Measurements from ENCODE around the gene MPP1.

DNA sequence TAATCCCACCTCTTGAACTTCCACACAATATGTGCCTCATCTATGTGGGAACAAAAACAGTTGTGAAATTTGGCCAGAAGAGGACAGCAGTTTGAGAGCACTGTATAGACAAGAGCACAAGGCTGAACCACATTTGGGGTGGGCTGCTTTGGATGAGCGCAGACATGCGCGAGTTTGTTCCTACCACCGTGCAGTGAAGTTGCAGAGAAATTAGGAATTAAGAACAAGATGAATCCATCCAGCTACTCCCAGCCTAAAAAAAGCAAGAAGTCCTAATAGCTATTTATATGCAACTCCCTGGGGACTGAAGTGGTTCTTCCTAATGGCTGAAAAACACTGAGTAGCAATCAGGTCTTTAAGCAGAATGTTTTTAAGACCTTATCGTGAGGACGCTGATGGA lies 55.4 kb downstream of the MPP1 start:
- TF ChIP-seq, protein P1, sequence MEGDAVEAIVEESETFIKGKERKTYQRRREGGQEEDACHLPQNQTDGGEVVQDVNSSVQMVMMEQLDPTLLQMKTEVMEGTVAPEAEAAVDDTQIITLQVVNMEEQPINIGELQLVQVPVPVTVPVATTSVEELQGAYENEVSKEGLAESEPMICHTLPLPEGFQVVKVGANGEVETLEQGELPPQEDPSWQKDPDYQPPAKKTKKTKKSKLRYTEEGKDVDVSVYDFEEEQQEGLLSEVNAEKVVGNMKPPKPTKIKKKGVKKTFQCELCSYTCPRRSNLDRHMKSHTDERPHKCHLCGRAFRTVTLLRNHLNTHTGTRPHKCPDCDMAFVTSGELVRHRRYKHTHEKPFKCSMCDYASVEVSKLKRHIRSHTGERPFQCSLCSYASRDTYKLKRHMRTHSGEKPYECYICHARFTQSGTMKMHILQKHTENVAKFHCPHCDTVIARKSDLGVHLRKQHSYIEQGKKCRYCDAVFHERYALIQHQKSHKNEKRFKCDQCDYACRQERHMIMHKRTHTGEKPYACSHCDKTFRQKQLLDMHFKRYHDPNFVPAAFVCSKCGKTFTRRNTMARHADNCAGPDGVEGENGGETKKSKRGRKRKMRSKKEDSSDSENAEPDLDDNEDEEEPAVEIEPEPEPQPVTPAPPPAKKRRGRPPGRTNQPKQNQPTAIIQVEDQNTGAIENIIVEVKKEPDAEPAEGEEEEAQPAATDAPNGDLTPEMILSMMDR (IDR thresholded peaks at IDR 0.05): no peak
- TF ChIP-seq ZFX (IDR thresholded peaks at IDR 0.05; ENCODE audit: borderline replicate concordance): no peak
